Measurements from ENCODE around the gene PRELID2. TPM values are rescaled to one million over a fixed set of nuclear protein-coding genes. Genes with fewer than 3 reads are reported as not detected.

The PRELID2 gene
- total RNA-seq (2022), result 26.0 and 28.7 TPM in 2 replicates
- Bru-seq, nascent RNA, result percentile 73 among the genes with signal in this experiment
- percentile 74 among the genes with signal in this experiment for BruChase-seq, experiment 1, labeled RNA remaining after a 2-hour chase
- percentile 66 among the genes with signal in this experiment for BruChase-seq, experiment 2, labeled RNA remaining after a 6-hour chase
- long read RNA-seq, transcript PRELID2-204 (7 exons, 738 nt), result major isoform, 13 of 32 reads
- long read RNA-seq, partial matches to known transcripts, result 0 of 32 reads
- long read RNA-seq, other reads (novel, unspliced or antisense), result 16 of 32 reads

DNA sequence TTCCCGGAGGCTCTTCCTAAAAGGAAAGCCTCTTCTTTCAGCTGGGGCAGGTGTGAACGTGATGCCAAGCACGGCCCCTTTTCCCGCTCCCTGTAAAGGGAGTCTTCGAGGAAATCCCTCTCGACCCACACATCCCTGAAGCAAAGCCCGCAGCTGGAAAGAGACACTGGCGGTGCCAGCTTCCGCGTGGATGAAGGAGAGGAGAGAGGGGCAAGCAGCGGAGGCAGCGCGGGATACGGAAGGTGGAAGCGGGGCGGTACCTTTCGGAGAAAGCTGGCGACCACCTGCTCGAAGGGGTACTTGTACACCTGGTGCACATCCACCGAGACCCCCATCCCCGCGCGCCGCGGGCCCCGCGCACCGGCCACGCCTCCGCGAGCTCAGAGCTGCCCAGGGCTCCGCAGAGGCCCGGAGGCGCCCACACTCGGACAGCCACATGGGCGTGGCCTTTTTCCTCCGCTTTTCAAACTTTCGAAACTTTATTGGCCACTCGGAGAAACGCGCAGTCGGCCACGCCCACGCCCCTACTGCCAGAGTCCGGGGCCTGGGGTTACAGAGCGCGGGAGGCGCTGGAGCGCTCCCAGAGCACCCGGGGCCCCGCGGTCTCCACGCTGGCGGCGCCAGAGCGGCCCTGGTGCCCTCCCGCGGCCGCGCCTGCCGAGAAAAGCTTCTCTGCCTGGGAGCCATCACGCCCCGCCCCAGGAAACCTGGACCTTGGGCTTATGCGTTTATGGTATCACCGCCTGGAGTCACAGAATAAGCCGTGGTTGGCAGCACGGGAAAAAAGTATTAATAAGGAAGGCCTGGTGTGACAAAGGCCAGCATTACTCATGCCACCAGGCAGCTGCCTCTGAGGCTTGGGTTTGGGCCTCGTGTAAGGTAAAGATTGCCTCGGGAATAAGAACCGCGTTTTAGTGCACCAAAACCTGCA is at the start of gene PRELID2:
PRELID2 (minus strand) TSS at position 426 of the 931 bp plus-strand sequence; CDS start at position 335, 91 bp downstream.
- Histone ChIP-seq H3K4me3 (ENCODE audit: low read depth, low read length) (peak within 1 kb of the TSS; percentile 82), H3K27me3 (replicated peaks; ENCODE audit: control insufficient read depth, insufficient read depth, low read length) (no peaks in the 10 kb centered on the region), H3K36me3 (ENCODE audit: control insufficient read depth, insufficient read depth, low read length) (no peaks in the 10 kb centered on the region), H3K4me1 (peaks cover 19% of the 10 kb centered on the region), H3K9me3 (no peaks in the 10 kb centered on the region)
- peaks cover 23% of the 10 kb centered on the region for H3K4me1 Mint-ChIP-seq (ENCODE audit: low read depth, unreplicated experiment)
- peak within 1 kb of the TSS; percentile 79 for H3K27ac Mint-ChIP-seq (ENCODE audit: unreplicated experiment)
- peak within 1 kb of the TSS; percentile 72 for H3K4me3 Mint-ChIP-seq (ENCODE audit: unreplicated experiment)
- peak; percentile 96 to 97 for DNase-seq
- intact Hi-C loops (cut with micrococcal nuclease; ENCODE audit: unreplicated experiment), result loop anchor here (1.0 to 5.0 kb wide), 6 partner anchors 10 to 214 kb away; no protein-coding TSS in a partner anchor
- POLR2A ChIA-PET, result interaction anchor here (1.0 to 1.6 kb wide), 2 partner anchors 19 to 190 kb away, joined by 3 to 4 read pairs; no protein-coding TSS in a partner anchor
- TF ChIP-seq, protein P1, sequence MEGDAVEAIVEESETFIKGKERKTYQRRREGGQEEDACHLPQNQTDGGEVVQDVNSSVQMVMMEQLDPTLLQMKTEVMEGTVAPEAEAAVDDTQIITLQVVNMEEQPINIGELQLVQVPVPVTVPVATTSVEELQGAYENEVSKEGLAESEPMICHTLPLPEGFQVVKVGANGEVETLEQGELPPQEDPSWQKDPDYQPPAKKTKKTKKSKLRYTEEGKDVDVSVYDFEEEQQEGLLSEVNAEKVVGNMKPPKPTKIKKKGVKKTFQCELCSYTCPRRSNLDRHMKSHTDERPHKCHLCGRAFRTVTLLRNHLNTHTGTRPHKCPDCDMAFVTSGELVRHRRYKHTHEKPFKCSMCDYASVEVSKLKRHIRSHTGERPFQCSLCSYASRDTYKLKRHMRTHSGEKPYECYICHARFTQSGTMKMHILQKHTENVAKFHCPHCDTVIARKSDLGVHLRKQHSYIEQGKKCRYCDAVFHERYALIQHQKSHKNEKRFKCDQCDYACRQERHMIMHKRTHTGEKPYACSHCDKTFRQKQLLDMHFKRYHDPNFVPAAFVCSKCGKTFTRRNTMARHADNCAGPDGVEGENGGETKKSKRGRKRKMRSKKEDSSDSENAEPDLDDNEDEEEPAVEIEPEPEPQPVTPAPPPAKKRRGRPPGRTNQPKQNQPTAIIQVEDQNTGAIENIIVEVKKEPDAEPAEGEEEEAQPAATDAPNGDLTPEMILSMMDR (IDR thresholded peaks at IDR 0.05; ENCODE audit: insufficient read depth in 1 of 2, low read depth in 1 of 2, low read length in 1 of 2, severe bottlenecking in 1 of 2, unreplicated experiment in 1 of 2), result peak; percentile 23 to 24
- no peaks in the 10 kb centered on the region for H3K9me3 Mint-ChIP-seq (ENCODE audit: unreplicated experiment)
- H3K27me3 Mint-ChIP-seq (ENCODE audit: insufficient read depth, unreplicated experiment), result no peaks in the 10 kb centered on the region
- CTCF ChIA-PET, result interaction anchor here (0.7 to 1.9 kb wide), 6 partner anchors 10 to 206 kb away, joined by 3 to 8 read pairs (median 5); no protein-coding TSS in a partner anchor
- peaks cover 5% of the 10 kb centered on the region for H3K36me3 Mint-ChIP-seq (ENCODE audit: insufficient read depth, unreplicated experiment)
- no TSS peak for BruUV-seq (replicated peaks)

DNA sequence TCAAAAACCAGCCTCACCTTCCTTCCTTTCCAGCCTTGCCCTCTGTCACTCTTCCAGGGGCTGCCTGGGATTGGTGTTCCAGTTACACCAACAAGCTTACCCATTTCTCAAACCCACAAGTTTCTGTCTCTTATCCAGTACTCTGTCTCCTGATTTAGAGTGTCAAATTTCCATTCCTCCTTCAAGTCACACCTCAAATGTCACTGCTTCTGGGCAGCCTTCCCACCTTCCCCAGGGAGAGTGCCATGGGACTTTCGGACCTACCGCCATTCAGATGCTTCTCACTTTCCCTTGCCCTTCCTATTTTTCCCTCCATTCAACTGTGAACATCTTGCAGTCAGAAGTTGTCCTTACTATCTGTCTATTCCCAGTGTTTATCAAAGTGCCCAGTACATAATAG is 39.6 kb upstream of the PRELID2 start:
- no peaks in the 10 kb centered on the region for H3K36me3 Mint-ChIP-seq (ENCODE audit: insufficient read depth, unreplicated experiment)
- BruUV-seq (replicated peaks), result no TSS peak

DNA sequence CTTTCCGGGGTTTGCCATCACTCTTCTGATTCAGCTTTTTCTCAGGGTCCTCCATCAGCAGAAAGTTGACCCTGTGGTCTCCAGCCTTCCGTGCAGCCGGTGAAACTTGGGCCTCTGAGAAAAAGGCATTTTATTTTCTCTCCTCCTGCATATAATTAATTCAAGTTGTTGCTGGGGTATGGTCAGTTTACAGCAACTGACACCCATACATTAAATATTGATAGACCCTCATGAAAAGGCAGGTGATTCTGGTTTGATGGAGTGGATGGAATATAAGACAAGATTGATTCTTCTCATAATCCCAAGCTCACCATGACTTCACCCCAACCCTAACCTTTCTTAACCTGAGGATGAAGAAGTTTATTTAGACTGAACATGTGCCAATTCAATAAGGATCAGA is 37.8 kb upstream of the PRELID2 start, which contains the start of gene GRXCR2:
GRXCR2 (minus strand) TSS at position 101 of the 400 bp plus-strand sequence; CDS start at position 55, 46 bp downstream.
- H3K4me1 Mint-ChIP-seq (ENCODE audit: low read depth, unreplicated experiment), result no peaks in the 10 kb centered on the region
- H3K4me1 ChIP-seq, result no peaks in the 10 kb centered on the region
- intact Hi-C loops (cut with micrococcal nuclease; ENCODE audit: unreplicated experiment), result no loop called here
- no peak for DNase-seq
- ChIA-PET CTCF (no interaction called here), POLR2A (no interaction called here)
- no peaks in the 10 kb centered on the region for H3K9me3 Mint-ChIP-seq (ENCODE audit: unreplicated experiment)
- no peaks in the 10 kb centered on the region for H3K36me3 Mint-ChIP-seq (ENCODE audit: insufficient read depth, unreplicated experiment)
- no peaks in the 10 kb centered on the region for H3K27me3 Mint-ChIP-seq (ENCODE audit: insufficient read depth, unreplicated experiment)
- H3K36me3 ChIP-seq (ENCODE audit: control insufficient read depth, insufficient read depth, low read length), result no peaks in the 10 kb centered on the region
- BruUV-seq (replicated peaks), result no TSS peak
- H3K9me3 ChIP-seq, result no peaks in the 10 kb centered on the region
- no peak within 1 kb of the TSS for H3K4me3 Mint-ChIP-seq (ENCODE audit: unreplicated experiment)
- no peak within 1 kb of the TSS for H3K27ac Mint-ChIP-seq (ENCODE audit: unreplicated experiment)
- H3K27me3 ChIP-seq (replicated peaks; ENCODE audit: control insufficient read depth, insufficient read depth, low read length), result no peaks in the 10 kb centered on the region
- H3K4me3 ChIP-seq (ENCODE audit: low read depth, low read length), result no peak within 1 kb of the TSS
- TF ChIP-seq, protein P1 (IDR thresholded peaks at IDR 0.05; ENCODE audit: insufficient read depth in 1 of 2, low read depth in 1 of 2, low read length in 1 of 2, severe bottlenecking in 1 of 2, unreplicated experiment in 1 of 2), result no peak

More for the DNA sequence above, 39.6 kb upstream of the PRELID2 start:
- Histone ChIP-seq H3K9me3 (no peaks in the 10 kb centered on the region), H3K4me1 (no peaks in the 10 kb centered on the region), H3K27me3 (replicated peaks; ENCODE audit: control insufficient read depth, insufficient read depth, low read length) (no peaks in the 10 kb centered on the region), H3K36me3 (ENCODE audit: control insufficient read depth, insufficient read depth, low read length) (no peaks in the 10 kb centered on the region), H3K4me3 (ENCODE audit: low read depth, low read length) (no peak overlapping the region)
- TF ChIP-seq, protein P1 (IDR thresholded peaks at IDR 0.05; ENCODE audit: insufficient read depth in 1 of 2, low read depth in 1 of 2, low read length in 1 of 2, severe bottlenecking in 1 of 2, unreplicated experiment in 1 of 2), result no peak
- no peaks in the 10 kb centered on the region for H3K27me3 Mint-ChIP-seq (ENCODE audit: insufficient read depth, unreplicated experiment)
- H3K27ac Mint-ChIP-seq (ENCODE audit: unreplicated experiment), result no peak overlapping the region
- no peaks in the 10 kb centered on the region for H3K9me3 Mint-ChIP-seq (ENCODE audit: unreplicated experiment)
- intact Hi-C loops (cut with micrococcal nuclease; ENCODE audit: unreplicated experiment), result no loop called here
- no peak for DNase-seq
- no peak overlapping the region for H3K4me3 Mint-ChIP-seq (ENCODE audit: unreplicated experiment)
- H3K4me1 Mint-ChIP-seq (ENCODE audit: low read depth, unreplicated experiment), result no peaks in the 10 kb centered on the region
- CTCF ChIA-PET, result no interaction called here
- POLR2A ChIA-PET, result no interaction called here

All from Caco-2 (cell line).